Hematopoietic multipotent progenitor cell treated with erythropoietin and hydrocortisone succinate and interleukin-3 and kit ligand, for 15 days (in vitro differentiated cells): ENCODE results near the gene ERBIN.
A peak's percentile ranks its signal among the peaks of the same experiment; 100 is the strongest.
"Not testable (repeated sequence)": the region's sequence is repeated elsewhere in the genome, so short reads cannot be mapped to it uniquely, and the experiment has no call there.

Experiments
- DNase-seq: peaks from one replicate; pipeline ENCODE4 v3.0.0-alpha.2; 2015; ENCODE audit warnings: low spot score

The ERBIN gene

GRCh38 chr5:65961633-65962032, 35.3 kb downstream of the ERBIN start:
- DNase-seq, result peak; percentile 46

GRCh38 chr5:65967288-65968066, 41.1 kb downstream of the ERBIN start:
- DNase-seq, result peak; percentile 78

- no peak for DNase-seq
Observed at GRCh38 chr5:65969539-65970393, 43.4 kb downstream of the ERBIN start.

GRCh38 chr5:65970481-65971367, 44.3 kb downstream of the ERBIN start:
- DNase-seq, result no peak

- DNase-seq, result no peak
Observed at GRCh38 chr5:65971643-65972042, 45.3 kb downstream of the ERBIN start.

GRCh38 chr5:65972896-65973295, 46.5 kb downstream of the ERBIN start:
- not testable (repeated sequence) for DNase-seq

- no peak for DNase-seq
Observed at GRCh38 chr5:65978251-65978650, 51.9 kb downstream of the ERBIN start.

- no peak for DNase-seq
Observed at GRCh38 chr5:65981548-65981947, 55.2 kb downstream of the ERBIN start.

- DNase-seq, result no peak
Observed at GRCh38 chr5:65981969-65982619, 55.7 kb downstream of the ERBIN start.

- DNase-seq, result no peak
Observed at GRCh38 chr5:65982635-65983034, 56.3 kb downstream of the ERBIN start.

GRCh38 chr5:65984098-65984885, 57.9 kb downstream of the ERBIN start:
- DNase-seq, result no peak

GRCh38 chr5:65986050-65986451, 59.7 kb downstream of the ERBIN start:
- no peak for DNase-seq

GRCh38 chr5:65986796-65987195, 60.4 kb downstream of the ERBIN start:
- DNase-seq, result no peak

- DNase-seq, result no peak
Observed at GRCh38 chr5:65987982-65988381, 61.6 kb downstream of the ERBIN start.

GRCh38 chr5:65989158-65989557, 62.8 kb downstream of the ERBIN start:
- DNase-seq, result peak; percentile 59

GRCh38 chr5:65992630-65993029, 66.3 kb downstream of the ERBIN start:
- no peak for DNase-seq

- DNase-seq, result no peak
Observed at GRCh38 chr5:65994117-65994786, 67.9 kb downstream of the ERBIN start.

GRCh38 chr5:65999061-65999723, 72.8 kb downstream of the ERBIN start:
- DNase-seq, result no peak

- DNase-seq, result no peak
Observed at GRCh38 chr5:66001952-66002351, 75.6 kb downstream of the ERBIN start.

GRCh38 chr5:66002415-66002814, 76.0 kb downstream of the ERBIN start:
- no peak for DNase-seq
